Measurements from ENCODE around the gene SRD5A2. TPM values are rescaled to one million over a fixed set of nuclear protein-coding genes. Genes with fewer than 3 reads are reported as not detected.

Gene SRD5A2, protein sequence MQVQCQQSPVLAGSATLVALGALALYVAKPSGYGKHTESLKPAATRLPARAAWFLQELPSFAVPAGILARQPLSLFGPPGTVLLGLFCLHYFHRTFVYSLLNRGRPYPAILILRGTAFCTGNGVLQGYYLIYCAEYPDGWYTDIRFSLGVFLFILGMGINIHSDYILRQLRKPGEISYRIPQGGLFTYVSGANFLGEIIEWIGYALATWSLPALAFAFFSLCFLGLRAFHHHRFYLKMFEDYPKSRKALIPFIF
- total RNA-seq: 0.23 TPM

DNA sequence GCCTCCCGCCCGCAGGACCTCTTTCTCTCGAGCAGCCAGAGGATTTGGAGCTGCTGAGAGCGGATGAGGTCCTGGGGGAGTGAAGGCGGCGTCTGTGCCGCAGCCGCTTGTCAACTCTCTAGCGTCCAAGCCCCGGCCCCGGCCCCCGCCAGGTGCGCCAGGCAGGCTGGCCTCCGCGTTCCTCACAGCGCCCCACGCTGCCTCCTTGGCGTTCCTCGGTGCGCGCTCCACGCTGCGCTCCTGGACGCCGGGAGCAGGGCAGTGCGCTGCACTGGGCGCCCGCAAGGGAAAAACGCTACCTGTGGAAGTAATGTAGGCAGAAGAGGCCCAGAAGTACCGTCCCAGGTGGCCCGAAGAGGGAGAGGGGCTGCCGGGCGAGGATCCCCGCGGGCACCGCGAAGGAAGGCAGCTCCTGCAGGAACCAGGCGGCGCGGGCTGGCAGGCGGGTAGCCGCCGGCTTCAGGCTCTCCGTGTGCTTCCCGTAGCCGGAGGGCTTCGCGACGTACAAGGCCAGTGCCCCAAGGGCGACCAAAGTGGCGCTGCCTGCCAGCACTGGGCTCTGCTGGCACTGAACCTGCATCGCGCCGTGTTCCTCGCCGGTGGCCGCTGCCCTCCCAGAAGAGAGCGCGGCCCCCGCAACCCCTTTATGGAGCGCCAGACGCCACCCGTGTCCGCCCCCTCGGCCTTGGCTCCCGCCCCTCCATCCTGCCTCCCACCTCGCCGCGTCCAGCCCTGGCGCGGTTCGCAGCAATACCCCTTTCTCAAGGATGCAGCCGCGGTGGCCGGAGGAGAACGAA lies at the start of gene SRD5A2:
Gene SRD5A2, minus strand, starts transcription at position 618 of the 797 bp plus-strand sequence. Its CDS starts 38 bp downstream, at position 580.

Other genes with a start within 250 kb of the SRD5A2 start
- 0.23 TPM for gene XDH, start 166.2 kb downstream of the SRD5A2 start, total RNA-seq